SKM-1 (cell line): Measurements from ENCODE around the gene FAM171A2.

Experiments used
- DNase-seq: peaks from one replicate; lab custom pipeline; 2025; ENCODE audit not compliant: unreplicated experiment; lab: John Stamatoyannopoulos, UW

The FAM171A2 gene

GRCh38 chr17:44323359-44324091, 40.1 kb downstream of the FAM171A2 start:
- DNase-seq: no peak

GRCh38 chr17:44322236-44322895, 41.3 kb downstream of the FAM171A2 start:
- no peak for DNase-seq

- no peak for DNase-seq
Measured at GRCh38 chr17:44321246-44322120, 42.2 kb downstream of the FAM171A2 start.

- DNase-seq: no peak
Measured at GRCh38 chr17:44320066-44320465, 43.6 kb downstream of the FAM171A2 start.

GRCh38 chr17:44318077-44318892, 45.4 kb downstream of the FAM171A2 start:
- no peak for DNase-seq

- DNase-seq: no peak
Measured at GRCh38 chr17:44317545-44317944, 46.1 kb downstream of the FAM171A2 start.

GRCh38 chr17:44315760-44316731, 47.6 kb downstream of the FAM171A2 start:
- no peak for DNase-seq

- DNase-seq: no peak
Measured at GRCh38 chr17:44314869-44315661, 48.6 kb downstream of the FAM171A2 start.

GRCh38 chr17:44314524-44314868, 49.2 kb downstream of the FAM171A2 start:
- no peak for DNase-seq

GRCh38 chr17:44314031-44314430, 49.6 kb downstream of the FAM171A2 start:
- no peak for DNase-seq

- no peak for DNase-seq
Measured at GRCh38 chr17:44312396-44313104, 51.1 kb downstream of the FAM171A2 start.

GRCh38 chr17:44311562-44312181, 52.0 kb downstream of the FAM171A2 start:
- DNase-seq: no peak

- DNase-seq: no peak
Measured at GRCh38 chr17:44310609-44311376, 52.9 kb downstream of the FAM171A2 start.

- no peak for DNase-seq
Measured at GRCh38 chr17:44310188-44310587, 53.5 kb downstream of the FAM171A2 start.

GRCh38 chr17:44309472-44309871, 54.2 kb downstream of the FAM171A2 start:
- DNase-seq: no peak

- no peak for DNase-seq
Measured at GRCh38 chr17:44308865-44309264, 54.8 kb downstream of the FAM171A2 start.

- DNase-seq: no peak
Measured at GRCh38 chr17:44308320-44308818, 55.3 kb downstream of the FAM171A2 start, which contains the start of gene RUNDC3A. Gene RUNDC3A, plus strand, starts transcription at chr17:44308601. Its CDS starts 232 bp downstream, at chr17:44308833.
